ENCODE data around the gene GOLGB1.
"Not testable (repeated sequence)": the region's sequence is repeated elsewhere in the genome, so short reads cannot be mapped to it uniquely, and the experiment has no call there.

GOLGB1 gene

DNA sequence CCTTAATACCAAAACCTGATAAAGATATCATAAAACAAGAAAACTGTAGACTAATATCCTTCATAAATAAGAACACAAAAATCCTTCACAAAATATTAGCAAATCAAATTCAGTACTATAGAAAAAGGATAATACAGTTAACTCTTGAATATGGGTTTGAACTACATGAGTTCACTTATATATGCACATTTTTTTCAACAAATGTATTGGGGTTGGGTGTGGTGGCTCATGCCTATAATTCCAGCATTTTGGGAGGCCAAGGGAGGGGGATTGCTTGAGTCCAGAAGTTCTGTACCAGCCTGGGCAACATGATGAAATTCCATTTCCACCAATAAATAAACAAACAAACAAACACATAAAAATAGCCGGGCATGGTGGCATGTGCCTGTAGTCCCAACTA lies 39.2 kb downstream of the GOLGB1 start:
- no peaks in the 10 kb centered on the region for H3K27me3 ChIP-seq (ENCODE audit: control insufficient read depth, insufficient read depth, low read length)
- no peak overlapping the region for H3K27ac ChIP-seq (ENCODE audit: low read depth, low read length)
- no peak overlapping the region for H3K4me3 ChIP-seq (ENCODE audit: low read depth, low read length)
- H3K9ac ChIP-seq (ENCODE audit: low read depth, low read length): no peak overlapping the region
- H3K4me1 ChIP-seq (ENCODE audit: control insufficient read depth, insufficient read depth, low read length): no peaks in the 10 kb centered on the region
- H3K36me3 ChIP-seq (ENCODE audit: control insufficient read depth, insufficient read depth, low read length): peaks cover 44% of the 10 kb centered on the region
- H3K9me3 ChIP-seq (ENCODE audit: control insufficient read depth, insufficient read depth, low read length): no peaks in the 10 kb centered on the region

DNA sequence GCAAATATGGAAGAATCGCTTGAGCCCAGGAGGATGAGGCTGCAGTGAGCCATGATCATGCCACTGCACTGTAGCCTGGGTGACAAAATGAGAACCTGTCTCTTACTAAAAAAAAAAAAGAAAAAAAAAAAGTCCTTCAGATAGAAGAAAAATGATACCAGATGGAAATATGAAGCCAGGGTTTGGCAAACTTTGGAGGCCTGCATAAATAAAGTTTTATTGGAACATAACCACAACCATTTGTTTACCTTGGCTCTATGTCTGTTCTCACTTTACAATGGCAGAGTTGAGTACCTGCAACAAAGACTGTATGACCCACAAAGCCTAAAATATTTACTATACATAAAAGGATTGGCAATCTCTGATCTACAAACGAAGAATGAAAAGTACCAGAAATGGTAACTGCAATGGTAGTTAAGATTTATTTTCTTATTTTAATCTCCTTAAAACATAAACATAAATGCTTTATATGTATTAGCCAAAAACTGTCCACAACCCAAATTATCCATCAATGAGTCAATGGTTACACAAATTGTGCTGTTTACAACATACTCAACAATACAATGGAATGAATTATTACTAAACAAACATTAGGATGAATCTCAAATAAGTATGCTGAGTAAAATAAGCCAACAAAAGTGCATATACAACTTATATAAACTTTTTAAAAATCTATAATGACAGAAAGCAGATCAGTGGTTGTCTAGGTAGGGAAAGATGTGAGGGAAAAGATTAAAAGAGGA lies 41.8 kb downstream of the GOLGB1 start:
- peaks cover 22% of the 10 kb centered on the region for H3K36me3 ChIP-seq (ENCODE audit: control insufficient read depth, insufficient read depth, low read length)
- H3K9ac ChIP-seq (ENCODE audit: low read depth, low read length): no peak overlapping the region
- no peaks in the 10 kb centered on the region for H3K4me1 ChIP-seq (ENCODE audit: control insufficient read depth, insufficient read depth, low read length)
- no peaks in the 10 kb centered on the region for H3K9me3 ChIP-seq (ENCODE audit: control insufficient read depth, insufficient read depth, low read length)
- H3K27ac ChIP-seq (ENCODE audit: low read depth, low read length): no peak overlapping the region
- H3K27me3 ChIP-seq (ENCODE audit: control insufficient read depth, insufficient read depth, low read length): no peaks in the 10 kb centered on the region
- no peak overlapping the region for H3K4me3 ChIP-seq (ENCODE audit: low read depth, low read length)

DNA sequence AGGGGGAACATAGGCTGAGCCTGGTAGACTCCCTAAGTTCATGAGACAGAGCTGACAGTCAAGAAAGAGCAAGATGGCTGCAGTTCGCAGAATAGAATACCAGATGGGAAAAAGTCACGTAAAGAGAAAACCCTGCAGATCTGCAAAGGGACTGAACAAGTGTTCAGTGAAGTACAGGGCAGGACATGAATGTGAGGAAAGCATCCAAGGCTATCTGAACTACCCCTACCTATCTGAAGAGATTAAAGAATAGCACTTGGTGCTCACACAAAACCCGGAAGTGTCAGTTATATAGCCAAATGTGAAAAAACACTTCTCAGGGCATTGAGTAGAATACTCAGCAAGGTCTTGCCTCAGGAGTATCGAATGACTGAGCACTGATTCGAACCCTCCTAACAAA lies 44.0 kb downstream of the GOLGB1 start:
- H3K27ac ChIP-seq (ENCODE audit: low read depth, low read length): no peak overlapping the region
- no peak overlapping the region for H3K4me3 ChIP-seq (ENCODE audit: low read depth, low read length)
- H3K9ac ChIP-seq (ENCODE audit: low read depth, low read length): no peak overlapping the region
- H3K27me3 ChIP-seq (ENCODE audit: control insufficient read depth, insufficient read depth, low read length): no peaks in the 10 kb centered on the region
- peaks cover 33% of the 10 kb centered on the region for H3K36me3 ChIP-seq (ENCODE audit: control insufficient read depth, insufficient read depth, low read length)
- H3K4me1 ChIP-seq (ENCODE audit: control insufficient read depth, insufficient read depth, low read length): no peaks in the 10 kb centered on the region
- no peaks in the 10 kb centered on the region for H3K9me3 ChIP-seq (ENCODE audit: control insufficient read depth, insufficient read depth, low read length)

DNA sequence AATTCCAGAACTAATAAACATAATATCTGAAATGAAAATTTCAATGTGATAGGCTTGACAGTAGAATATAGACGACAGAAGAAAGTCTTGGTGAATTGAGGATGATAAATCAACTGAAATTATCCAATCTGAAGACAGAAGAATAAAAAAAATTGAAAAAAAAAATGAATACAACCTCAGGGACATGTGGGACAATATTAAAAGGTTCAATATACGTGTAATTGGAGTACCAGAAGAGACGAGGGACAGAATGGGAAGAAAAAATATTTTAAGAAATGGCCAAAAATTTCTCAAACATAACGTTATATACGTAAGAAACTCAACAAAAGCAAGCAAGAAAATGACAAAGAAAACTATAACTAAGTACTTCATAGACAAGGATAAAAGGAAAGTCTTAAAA lies 45.6 kb downstream of the GOLGB1 start:
- Histone ChIP-seq H3K9me3 (ENCODE audit: control insufficient read depth, insufficient read depth, low read length) (no peaks in the 10 kb centered on the region), H3K9ac (ENCODE audit: low read depth, low read length) (no peak overlapping the region), H3K36me3 (ENCODE audit: control insufficient read depth, insufficient read depth, low read length) (peaks cover 41% of the 10 kb centered on the region), H3K4me1 (ENCODE audit: control insufficient read depth, insufficient read depth, low read length) (no peaks in the 10 kb centered on the region), H3K27ac (ENCODE audit: low read depth, low read length) (no peak overlapping the region), H3K27me3 (ENCODE audit: control insufficient read depth, insufficient read depth, low read length) (no peaks in the 10 kb centered on the region), H3K4me3 (ENCODE audit: low read depth, low read length) (no peak overlapping the region)

DNA sequence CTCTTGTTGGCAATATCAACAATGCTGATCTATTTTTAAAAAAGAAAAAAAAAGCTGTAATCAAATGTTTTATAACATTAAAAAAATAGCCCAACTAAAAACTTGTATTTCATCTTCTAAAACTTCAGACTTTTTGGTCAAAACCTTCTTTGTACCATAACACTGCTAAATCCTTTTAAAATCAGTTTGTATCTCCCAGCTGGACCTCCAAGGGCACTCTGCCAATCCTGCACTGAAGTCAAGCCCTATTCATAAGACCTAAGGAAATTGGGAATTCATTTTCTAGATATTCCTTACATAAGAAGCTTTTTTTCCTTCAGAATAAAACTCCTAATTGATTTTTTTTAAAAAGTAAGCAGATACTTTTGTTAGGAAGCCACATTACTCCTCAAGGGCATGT lies 50.6 kb downstream of the GOLGB1 start:
- H3K9me3 ChIP-seq (ENCODE audit: control insufficient read depth, insufficient read depth, low read length): no peaks in the 10 kb centered on the region
- no peaks in the 10 kb centered on the region for H3K4me1 ChIP-seq (ENCODE audit: control insufficient read depth, insufficient read depth, low read length)
- peaks cover 64% of the 10 kb centered on the region for H3K36me3 ChIP-seq (ENCODE audit: control insufficient read depth, insufficient read depth, low read length)
- no peak overlapping the region for H3K27ac ChIP-seq (ENCODE audit: low read depth, low read length)
- no peak overlapping the region for H3K9ac ChIP-seq (ENCODE audit: low read depth, low read length)
- no peak overlapping the region for H3K4me3 ChIP-seq (ENCODE audit: low read depth, low read length)
- H3K27me3 ChIP-seq (ENCODE audit: control insufficient read depth, insufficient read depth, low read length): no peaks in the 10 kb centered on the region

DNA sequence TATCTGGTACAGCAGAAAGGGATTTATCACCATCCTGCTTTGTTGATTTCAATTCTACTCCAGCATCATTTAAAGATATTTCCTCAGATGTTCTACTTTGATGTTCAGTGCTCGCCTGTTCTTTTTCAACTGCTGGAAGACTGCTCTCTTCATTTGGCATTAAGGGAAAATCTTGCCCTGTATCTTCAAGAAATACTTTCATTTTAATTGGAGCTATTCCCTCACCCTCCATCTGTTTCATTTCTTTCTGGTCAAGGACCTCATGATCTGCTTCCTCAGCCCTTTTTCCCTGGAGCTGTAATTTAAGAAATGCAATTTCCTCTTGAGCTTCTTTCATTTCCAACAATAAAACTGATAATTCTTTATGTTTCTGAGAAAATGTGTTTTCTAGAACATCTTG lies 51.1 kb downstream of the GOLGB1 start:
- no peak overlapping the region for H3K4me3 ChIP-seq (ENCODE audit: low read depth, low read length)
- H3K4me1 ChIP-seq (ENCODE audit: control insufficient read depth, insufficient read depth, low read length): no peaks in the 10 kb centered on the region
- no peak overlapping the region for H3K27ac ChIP-seq (ENCODE audit: low read depth, low read length)
- peaks cover 68% of the 10 kb centered on the region for H3K36me3 ChIP-seq (ENCODE audit: control insufficient read depth, insufficient read depth, low read length)
- H3K27me3 ChIP-seq (ENCODE audit: control insufficient read depth, insufficient read depth, low read length): no peaks in the 10 kb centered on the region
- H3K9ac ChIP-seq (ENCODE audit: low read depth, low read length): no peak overlapping the region
- no peaks in the 10 kb centered on the region for H3K9me3 ChIP-seq (ENCODE audit: control insufficient read depth, insufficient read depth, low read length)

DNA sequence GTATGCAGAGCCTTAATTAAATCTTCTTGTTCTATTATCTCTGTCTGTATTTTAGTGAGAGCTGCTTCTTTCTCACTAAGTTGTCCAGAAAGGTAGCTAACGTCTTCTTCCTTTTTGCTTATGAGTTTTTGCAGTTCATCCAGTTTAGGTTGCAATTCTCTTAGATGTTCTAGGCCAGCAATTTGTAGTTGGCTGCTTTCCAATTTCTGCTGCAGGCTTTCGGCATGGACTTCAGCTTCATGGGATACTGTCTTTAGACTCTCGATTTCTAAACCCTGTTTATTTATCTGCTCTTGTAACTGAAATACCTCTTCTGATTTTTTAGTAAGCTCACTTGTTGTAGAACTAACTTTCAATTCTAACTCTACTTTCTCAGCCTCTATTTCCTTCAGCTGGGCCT lies 53.4 kb downstream of the GOLGB1 start:
- Histone ChIP-seq H3K36me3 (ENCODE audit: control insufficient read depth, insufficient read depth, low read length) (peaks cover 76% of the 10 kb centered on the region), H3K4me3 (ENCODE audit: low read depth, low read length) (no peak overlapping the region), H3K9me3 (ENCODE audit: control insufficient read depth, insufficient read depth, low read length) (no peaks in the 10 kb centered on the region), H3K27me3 (ENCODE audit: control insufficient read depth, insufficient read depth, low read length) (no peaks in the 10 kb centered on the region), H3K27ac (ENCODE audit: low read depth, low read length) (no peak overlapping the region), H3K4me1 (ENCODE audit: control insufficient read depth, insufficient read depth, low read length) (no peaks in the 10 kb centered on the region), H3K9ac (ENCODE audit: low read depth, low read length) (no peak overlapping the region)

DNA sequence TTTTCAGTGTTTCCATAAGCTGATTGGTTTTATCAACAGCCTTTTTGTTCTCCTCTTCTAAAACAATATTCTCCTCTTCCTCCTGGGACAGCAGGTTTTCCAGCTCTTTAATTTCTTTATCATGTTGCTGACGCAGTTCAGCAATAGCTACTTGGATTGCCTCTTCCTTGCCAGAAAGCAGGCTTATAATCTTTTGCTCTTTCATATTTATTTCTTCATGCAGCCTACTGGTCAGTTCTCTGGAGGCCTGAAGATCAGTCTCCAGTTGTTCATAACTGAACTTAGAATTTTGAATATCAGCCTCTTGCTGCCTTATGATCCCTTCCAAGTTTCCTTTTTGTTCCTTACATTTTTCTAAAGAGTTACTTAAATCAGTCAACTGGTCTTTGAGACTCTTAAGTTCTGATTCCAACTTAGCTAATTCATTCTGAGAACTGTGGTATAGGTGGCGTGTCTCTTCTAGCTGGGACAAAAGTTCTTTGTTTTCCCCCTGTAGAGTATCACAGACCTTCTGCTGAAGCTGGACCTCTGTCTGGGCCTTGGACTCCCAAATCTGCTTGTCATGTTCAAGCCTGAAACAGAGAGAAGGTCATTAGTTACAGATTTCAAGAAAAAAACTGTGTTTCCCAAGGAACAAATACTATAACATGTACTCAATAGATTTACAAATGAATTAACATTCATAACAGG lies 57.4 kb downstream of the GOLGB1 start:
- H3K9ac ChIP-seq (ENCODE audit: low read depth, low read length): no peak overlapping the region

DNA sequence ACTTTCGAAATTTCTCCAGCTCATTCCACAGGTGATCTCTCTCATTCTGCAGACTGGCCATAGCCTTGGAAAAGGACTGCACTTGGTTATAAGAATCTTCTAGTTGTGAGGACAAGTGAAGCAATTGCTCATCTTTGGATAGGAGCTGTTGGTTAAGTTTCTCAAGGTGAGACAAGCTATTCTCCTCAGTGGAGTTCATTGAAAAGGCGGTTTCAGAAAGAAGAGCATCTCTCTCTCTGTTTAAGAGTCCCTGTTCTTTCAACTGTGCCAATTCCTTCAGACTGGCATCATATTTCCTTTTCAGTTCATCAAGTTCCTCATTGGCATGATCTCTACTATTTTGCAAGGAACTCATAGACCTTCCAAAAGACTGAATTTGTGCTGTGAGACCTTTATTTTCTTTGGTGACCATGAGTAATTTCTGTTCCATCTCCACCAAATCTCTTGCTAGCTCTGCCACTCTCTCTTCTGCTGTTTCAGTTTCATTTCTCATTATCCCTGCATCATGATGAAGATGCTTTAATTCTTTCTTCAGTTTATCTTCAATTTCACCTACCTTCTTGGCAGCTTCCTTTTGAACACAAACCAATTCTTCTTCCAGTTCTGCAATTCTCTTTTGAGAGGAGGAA lies 58.6 kb downstream of the GOLGB1 start:
- Histone ChIP-seq H3K4me1 (ENCODE audit: control insufficient read depth, insufficient read depth, low read length) (no peaks in the 10 kb centered on the region), H3K27ac (ENCODE audit: low read depth, low read length) (no peak overlapping the region), H3K9ac (ENCODE audit: low read depth, low read length) (no peak overlapping the region), H3K27me3 (ENCODE audit: control insufficient read depth, insufficient read depth, low read length) (no peaks in the 10 kb centered on the region), H3K36me3 (ENCODE audit: control insufficient read depth, insufficient read depth, low read length) (peaks cover 61% of the 10 kb centered on the region), H3K9me3 (ENCODE audit: control insufficient read depth, insufficient read depth, low read length) (no peaks in the 10 kb centered on the region), H3K4me3 (ENCODE audit: low read depth, low read length) (no peak overlapping the region)

More for the DNA sequence above, 57.4 kb downstream of the GOLGB1 start:
- Histone ChIP-seq H3K36me3 (ENCODE audit: control insufficient read depth, insufficient read depth, low read length) (peaks cover 64% of the 10 kb centered on the region), H3K4me3 (ENCODE audit: low read depth, low read length) (no peak overlapping the region), H3K27ac (ENCODE audit: low read depth, low read length) (no peak overlapping the region), H3K27me3 (ENCODE audit: control insufficient read depth, insufficient read depth, low read length) (no peaks in the 10 kb centered on the region), H3K9me3 (ENCODE audit: control insufficient read depth, insufficient read depth, low read length) (no peaks in the 10 kb centered on the region), H3K4me1 (ENCODE audit: control insufficient read depth, insufficient read depth, low read length) (no peaks in the 10 kb centered on the region)

DNA sequence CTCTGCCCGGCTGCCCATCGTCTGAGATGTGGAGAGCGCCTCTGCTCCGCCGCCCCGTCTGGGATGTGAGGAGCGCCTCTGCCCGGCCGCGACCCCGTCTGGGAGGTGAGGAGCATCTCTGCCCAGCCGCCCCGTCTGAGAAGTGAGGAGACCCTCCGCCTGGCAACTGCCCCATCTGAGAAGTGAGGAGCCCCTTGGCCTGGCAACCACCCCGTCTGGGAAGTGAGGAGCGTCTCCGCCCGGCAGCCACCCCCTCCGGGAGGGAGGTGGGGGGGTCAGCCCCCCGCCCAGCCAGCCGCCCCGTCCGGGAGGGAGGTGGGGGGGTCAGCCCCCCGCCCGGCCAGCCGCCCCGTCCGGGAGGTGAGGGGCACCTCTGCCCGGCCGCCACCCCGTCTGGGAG lies 60.8 kb downstream of the GOLGB1 start:
- peaks cover 48% of the 10 kb centered on the region for H3K36me3 ChIP-seq (ENCODE audit: control insufficient read depth, insufficient read depth, low read length)
- not testable (repeated sequence) for H3K9ac ChIP-seq (ENCODE audit: low read depth, low read length); H3K4me3 ChIP-seq (ENCODE audit: low read depth, low read length); H3K27me3 ChIP-seq (ENCODE audit: control insufficient read depth, insufficient read depth, low read length); H3K27ac ChIP-seq (ENCODE audit: low read depth, low read length); H3K9me3 ChIP-seq (ENCODE audit: control insufficient read depth, insufficient read depth, low read length); H3K4me1 ChIP-seq (ENCODE audit: control insufficient read depth, insufficient read depth, low read length)

DNA sequence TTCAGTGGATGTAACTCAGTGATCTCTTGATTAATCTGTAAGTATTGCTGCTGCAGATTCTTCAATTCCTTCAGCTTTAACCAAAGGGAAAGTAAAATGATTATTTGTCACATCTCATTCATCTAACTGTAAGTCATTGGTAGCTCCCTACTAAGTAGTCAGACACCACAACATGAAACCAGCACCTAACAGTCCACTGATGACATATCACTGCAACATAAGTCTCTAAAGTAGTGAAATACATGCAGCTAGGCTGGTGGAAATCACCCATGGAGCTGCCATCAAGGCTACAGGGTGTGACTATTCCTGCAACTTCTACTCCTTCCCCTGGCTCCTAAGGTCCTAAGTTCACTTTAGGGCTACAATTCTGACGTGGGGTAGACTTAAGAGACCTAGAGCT lies 67.7 kb downstream of the GOLGB1 start:
- Histone ChIP-seq H3K27ac (ENCODE audit: low read depth, low read length) (no peak overlapping the region), H3K9ac (ENCODE audit: low read depth, low read length) (no peak overlapping the region), H3K9me3 (ENCODE audit: control insufficient read depth, insufficient read depth, low read length) (peaks cover 2% of the 10 kb centered on the region), H3K4me1 (ENCODE audit: control insufficient read depth, insufficient read depth, low read length) (no peaks in the 10 kb centered on the region), H3K27me3 (ENCODE audit: control insufficient read depth, insufficient read depth, low read length) (no peaks in the 10 kb centered on the region), H3K4me3 (ENCODE audit: low read depth, low read length) (no peak overlapping the region), H3K36me3 (ENCODE audit: control insufficient read depth, insufficient read depth, low read length) (peaks cover 52% of the 10 kb centered on the region)

All from HUES48 (cell line).